Measurements from ENCODE around the gene NCEH1. TPM values are rescaled to one million over a fixed set of nuclear protein-coding genes. Genes with fewer than 3 reads are reported as not detected.
"Not testable (repeated sequence)": the region's sequence is repeated elsewhere in the genome, so short reads cannot be mapped to it uniquely, and the experiment has no call there.

NCEH1 gene
- total and polyA plus RNA-seq, 9 of the 15 experiments (the other 6 are each of a cell fraction or from before 2014, with no cell fraction given) = 1.3 to 5.0 (median 2.8) TPM

GRCh38 chr3:172760416-172760815 lies 49.5 kb upstream of the NCEH1 start:
- in situ Hi-C loops (cut with MboI); H3K9me3 ChIP-seq (replicated peaks; ENCODE audit: control insufficient read depth, insufficient read depth, low read depth, low read length); ATAC-seq; H3K9ac ChIP-seq (ENCODE audit: insufficient read depth in 1 of 2, low read depth in 2 of 2, low read length in 2 of 2); H4K20me1 ChIP-seq (replicated peaks; ENCODE audit: control insufficient read depth, insufficient read depth, low read length); H3K4me3 ChIP-seq; H3K27me3 ChIP-seq (ENCODE audit: control insufficient read depth in 2 of 2, insufficient read depth in 2 of 2, low read length in 2 of 2); CTCF ChIA-PET (ENCODE audit: low intra/inter-chr PET ratio); FAIRE-seq; H3K9me1 ChIP-seq (ENCODE audit: control insufficient read depth, insufficient read depth, low read length); BruUV-seq (replicated peaks); H3K79me2 ChIP-seq (ENCODE audit: control insufficient read depth, insufficient read depth, low read length); POLR2A ChIA-PET; H3K4me2 ChIP-seq (ENCODE audit: insufficient read depth, low read length); H3K4me1 ChIP-seq (replicated peaks in 1 of 2; ENCODE audit: control insufficient read depth in 2 of 2, insufficient read depth in 2 of 2, low read length in 2 of 2); H3K27ac ChIP-seq (ENCODE audit: extremely low read depth, low read depth, low read length); intact Hi-C loops (cut with micrococcal nuclease); H2AFZ ChIP-seq (ENCODE audit: low read depth, low read length): not testable (repeated sequence)
- peak in 1 of 4 experiments; percentile 16 for DNase-seq (ENCODE audit: extremely low read depth in 1 of 4, low spot score in 3 of 4)
- WGBS (ENCODE audit: insufficient coverage, low coverage, missing lambda C conversion rate) = 96% methylated on average over 5 of the region's 6 CpGs
- peaks cover 91% of the 10 kb centered on the region for H3K36me3 ChIP-seq (ENCODE audit: control insufficient read depth, insufficient read depth, low read length)

- ChIA-PET CTCF (ENCODE audit: low intra/inter-chr PET ratio) (no interaction called here), POLR2A (interaction anchor here (0.6 to 1.0 kb wide), 2 partner anchors 23 to 435 kb away, joined by 3 read pairs; no protein-coding TSS in a partner anchor)
- BruUV-seq (replicated peaks) = no TSS peak
- Histone ChIP-seq H3K27ac (ENCODE audit: extremely low read depth, low read depth, low read length) (no peak overlapping the region), H3K4me2 (ENCODE audit: insufficient read depth, low read length) (no peak overlapping the region), H4K20me1 (replicated peaks; ENCODE audit: control insufficient read depth, insufficient read depth, low read length) (no peaks in the 10 kb centered on the region), H3K9ac (ENCODE audit: insufficient read depth in 1 of 2, low read depth in 2 of 2, low read length in 2 of 2) (no peak overlapping the region), H3K9me3 (replicated peaks; ENCODE audit: control insufficient read depth, insufficient read depth, low read depth, low read length) (no peaks in the 10 kb centered on the region), H3K4me3 (no peak overlapping the region), H3K79me2 (ENCODE audit: control insufficient read depth, insufficient read depth, low read length) (peaks cover 54% of the 10 kb centered on the region), H3K4me1 (replicated peaks in 1 of 2; ENCODE audit: control insufficient read depth in 2 of 2, insufficient read depth in 2 of 2, low read length in 2 of 2) (peaks cover 0 to 2% of the 10 kb centered on the region in 2 experiments; a peak in 2 of 5 replicates), H3K27me3 (ENCODE audit: control insufficient read depth in 2 of 2, insufficient read depth in 2 of 2, low read length in 2 of 2) (no peaks in the 10 kb centered on the region), H3K36me3 (ENCODE audit: control insufficient read depth, insufficient read depth, low read length) (peaks cover 57% of the 10 kb centered on the region; the same call in 2 of the 3 replicates), H3K9me1 (ENCODE audit: control insufficient read depth, insufficient read depth, low read length) (no peaks in the 10 kb centered on the region), H2AFZ (ENCODE audit: low read depth, low read length) (no peak overlapping the region)
- WGBS (ENCODE audit: insufficient coverage, low coverage, missing lambda C conversion rate) = 86% methylated on average over 1 of the region's 1 CpG
- intact Hi-C loops (cut with micrococcal nuclease) = no loop called here
- no peak for TF ChIP-seq MAZ (CRISPR knock-in tag; conservative IDR thresholded peaks at IDR 0.05 in 1 of 2, IDR thresholded peaks at IDR 0.05 in 1 of 2)
- no peak for TF ChIP-seq HMGN3 (IDR thresholded peaks at IDR 0.05; ENCODE audit: borderline replicate concordance, extremely low read depth, insufficient read length, low read depth, low read length)
- TF ChIP-seq KDM1A (IDR thresholded peaks at IDR 0.05) = peak in 1 of 2 experiments; percentile 43; a peak in 1 of 4 replicates
- peak; percentile 97 for TF ChIP-seq ZNF121 (CRISPR knock-in tag; conservative IDR thresholded peaks at IDR 0.05)
- peak; percentile 69 for TF ChIP-seq RBM25 (IDR thresholded peaks at IDR 0.05; ENCODE audit: low read depth, low read length, severe bottlenecking)
- TF ChIP-seq ZNF347 (CRISPR knock-in tag; IDR thresholded peaks at IDR 0.05; ENCODE audit: low read depth) = no peak
- no peak for TF ChIP-seq ELK1 (CRISPR knock-in tag; IDR thresholded peaks at IDR 0.05)
- no peak for TF ChIP-seq POU5F1 (IDR thresholded peaks at IDR 0.05; ENCODE audit: borderline replicate concordance, low read depth, low read length, partially characterized antibody)
- no peak for TF ChIP-seq STAG1 (CRISPR knock-in tag; IDR thresholded peaks at IDR 0.05; ENCODE audit: borderline replicate concordance)
- TF ChIP-seq NR1H2 (CRISPR knock-in tag; IDR thresholded peaks at IDR 0.05) = no peak
- no peak for TF ChIP-seq TFAM (CRISPR knock-in tag; conservative IDR thresholded peaks at IDR 0.05)
- TF ChIP-seq SNIP1 (IDR thresholded peaks at IDR 0.05; ENCODE audit: low read depth) = no peak
- in situ Hi-C loops (cut with MboI) = no loop called here
- ATAC-seq = no peak
- no peak for FAIRE-seq
- no peak for DNase-seq (ENCODE audit: extremely low read depth in 1 of 4, low spot score in 3 of 4)
These were observed 42.3 kb upstream of the NCEH1 start for GRCh38 chr3:172753125-172753524.
